HEK293T (cell line): ENCODE results near the gene MAB21L2.
A peak's percentile ranks its signal among the peaks of the same experiment; 100 is the strongest.

Experiments used
- CTCF ChIA-PET: fragments of 350-600 bp; formaldehyde crosslinking; extraction: SDS; loops from one replicate; lab custom pipeline; 2021; ENCODE audit warnings: antibody characterized with exemption, inconsistent platforms; lab: Yijun Ruan, JAX
- POLR2A ChIA-PET: fragments of 350-600 bp; formaldehyde crosslinking; extraction: SDS; loops from one replicate; lab custom pipeline; 2020; ENCODE audit warnings: antibody characterized with exemption, inconsistent platforms; lab: Yijun Ruan, JAX
- DNase-seq: peaks from one replicate; pipeline ENCODE4 v3.0.0; 2012; ENCODE audit warnings: mixed read lengths; ENCODE audit errors: extremely low spot score
- ARNT ChIP-seq: fragments of 450-650 bp; IDR thresholded peaks from 2 replicates; pipeline ENCODE4 v1.6.1; 2017; ENCODE audit warnings: mild to moderate bottlenecking
- BHLHE40 ChIP-seq: fragments of 450-650 bp; IDR thresholded peaks from 2 replicates; pipeline ENCODE4 v1.6.1; 2016; ENCODE audit warnings: mild to moderate bottlenecking, moderate library complexity, borderline replicate concordance
- CTBP1 ChIP-seq: fragments of 450-650 bp; IDR thresholded peaks from 2 replicates; pipeline ENCODE4 v1.6.1; 2016; ENCODE audit warnings: borderline replicate concordance
- ELF4 ChIP-seq: fragments of 450-650 bp; IDR thresholded peaks from 2 replicates; pipeline ENCODE4 v1.6.1; 2017; ENCODE audit warnings: antibody characterized with exemption
- FOXA1 ChIP-seq: fragments of 450-650 bp; IDR thresholded peaks from 2 replicates; pipeline ENCODE4 v1.6.1; 2016; ENCODE audit warnings: mild to moderate bottlenecking
- FOXK2 ChIP-seq: fragments of 450-650 bp; IDR thresholded peaks from 2 replicates; pipeline ENCODE4 v1.6.1; 2016; ENCODE audit warnings: mild to moderate bottlenecking
- FOXM1 ChIP-seq: fragments of 450-650 bp; IDR thresholded peaks from 2 replicates; pipeline ENCODE4 v1.6.1; 2017; ENCODE audit warnings: mild to moderate bottlenecking, borderline replicate concordance
- HDGF ChIP-seq: fragments of 450-650 bp; IDR thresholded peaks from 2 replicates; pipeline ENCODE4 v1.6.1; 2017; ENCODE audit warnings: antibody characterized with exemption, borderline replicate concordance
- L3MBTL2 ChIP-seq: fragments of 450-650 bp; conservative IDR thresholded peaks from 2 replicates; pipeline ENCODE4 v1.6.1; 2016; ENCODE audit warnings: mild to moderate bottlenecking
- LEF1 ChIP-seq: fragments of 450-650 bp; IDR thresholded peaks from 2 replicates; pipeline ENCODE4 v1.6.1; 2017; ENCODE audit warnings: mild to moderate bottlenecking, borderline replicate concordance
- NFRKB ChIP-seq: fragments of 450-650 bp; IDR thresholded peaks from 2 replicates; pipeline ENCODE4 v1.6.1; 2016; ENCODE audit warnings: mild to moderate bottlenecking, moderate library complexity
- SP1 ChIP-seq: fragments of 450-650 bp; IDR thresholded peaks from 2 replicates; pipeline ENCODE4 v1.6.1; 2017
- SUZ12 ChIP-seq: fragments of 450-650 bp; IDR thresholded peaks from 2 replicates; pipeline ENCODE4 v1.6.1; 2016; ENCODE audit warnings: mild to moderate bottlenecking
- TARDBP ChIP-seq: fragments of 450-650 bp; IDR thresholded peaks from 2 replicates; pipeline ENCODE4 v1.6.1; 2016
- ZNF384 ChIP-seq: fragments of 450-650 bp; IDR thresholded peaks from 2 replicates; pipeline ENCODE4 v1.6.1; 2016
- TF ChIP-seq, protein P1 (sequence below): fragments of 450-650 bp; IDR thresholded peaks from 2 replicates; pipeline ENCODE4 v1.6.1; 2016

MAB21L2 gene

DNA sequence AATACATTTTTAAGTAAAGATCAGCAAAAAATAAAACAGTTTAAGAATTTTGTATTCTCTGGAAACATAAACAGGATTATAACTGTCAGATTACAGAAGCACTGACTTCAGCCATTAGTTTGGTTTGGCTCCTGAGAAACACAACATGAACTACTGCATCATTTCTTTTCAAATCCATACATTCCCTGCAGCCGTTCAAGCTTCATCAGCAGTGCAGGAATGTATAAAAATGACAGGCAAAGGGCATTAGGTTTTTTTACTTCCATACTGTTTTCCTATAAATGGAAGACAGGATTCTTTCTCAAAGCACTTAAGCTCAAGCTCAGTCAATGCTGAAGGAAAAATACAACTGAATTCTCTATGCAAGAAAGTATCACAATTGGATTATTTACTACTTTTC, 4.2 kb upstream of the MAB21L2 start:
- CTCF ChIA-PET, result no interaction called here
- no peak for TF ChIP-seq CTBP1
- TF ChIP-seq HDGF, result no peak
- no peak for TF ChIP-seq FOXM1
- no peak for TF ChIP-seq TARDBP
- no peak for TF ChIP-seq ARNT
- TF ChIP-seq SUZ12, result no peak
- TF ChIP-seq FOXA1, result no peak
- TF ChIP-seq NFRKB, result no peak
- TF ChIP-seq, protein P1, sequence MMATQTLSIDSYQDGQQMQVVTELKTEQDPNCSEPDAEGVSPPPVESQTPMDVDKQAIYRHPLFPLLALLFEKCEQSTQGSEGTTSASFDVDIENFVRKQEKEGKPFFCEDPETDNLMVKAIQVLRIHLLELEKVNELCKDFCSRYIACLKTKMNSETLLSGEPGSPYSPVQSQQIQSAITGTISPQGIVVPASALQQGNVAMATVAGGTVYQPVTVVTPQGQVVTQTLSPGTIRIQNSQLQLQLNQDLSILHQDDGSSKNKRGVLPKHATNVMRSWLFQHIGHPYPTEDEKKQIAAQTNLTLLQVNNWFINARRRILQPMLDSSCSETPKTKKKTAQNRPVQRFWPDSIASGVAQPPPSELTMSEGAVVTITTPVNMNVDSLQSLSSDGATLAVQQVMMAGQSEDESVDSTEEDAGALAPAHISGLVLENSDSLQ, result no peak
- no peak for TF ChIP-seq SP1
- no peak for TF ChIP-seq LEF1
- no peak for TF ChIP-seq FOXK2
- no peak for TF ChIP-seq ELF4
- no peak for TF ChIP-seq L3MBTL2
- POLR2A ChIA-PET, result no interaction called here
- no peak for DNase-seq

DNA sequence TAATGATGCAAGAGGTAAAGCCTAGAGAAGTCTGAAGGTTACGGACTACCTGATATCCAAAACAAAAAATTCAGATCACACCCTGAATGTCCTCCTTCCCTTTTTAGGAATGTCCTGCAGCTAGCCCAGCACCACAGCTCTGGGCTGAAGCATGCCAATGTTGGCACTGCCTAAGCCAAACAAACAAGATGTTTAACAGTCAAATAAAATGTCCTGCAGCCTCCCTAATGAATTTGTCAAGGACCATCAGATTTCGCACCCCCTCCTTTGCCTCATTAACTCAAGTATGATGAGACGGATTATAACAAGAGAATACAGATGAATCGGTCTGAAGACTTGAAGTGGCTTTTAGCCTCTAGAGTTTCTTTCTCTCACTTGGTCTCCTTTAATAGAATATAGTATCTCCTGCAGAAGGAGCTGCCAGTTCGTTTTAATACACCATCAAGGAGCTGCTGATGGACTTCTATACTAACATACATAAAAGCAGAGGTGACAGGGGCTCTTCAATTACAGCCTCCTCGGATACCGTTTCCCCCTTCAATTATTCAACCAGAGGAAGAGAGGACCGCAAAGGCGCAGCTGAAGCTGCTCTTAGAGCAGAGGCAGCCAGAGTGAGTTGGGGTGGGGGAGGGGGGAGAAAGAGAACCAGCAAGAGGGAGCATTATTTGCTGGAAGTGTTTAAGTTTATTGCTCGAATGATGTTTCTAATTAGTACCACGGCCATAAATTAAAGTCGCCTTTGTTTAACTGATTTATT, 3.0 kb upstream of the MAB21L2 start:
- ChIA-PET POLR2A (interaction anchor here (1.0 kb wide), 1 partner anchor 13 kb away, joined by 3 read pairs; no protein-coding TSS in a partner anchor), CTCF (interaction anchor here (0.5 to 1.2 kb wide), 2 partner anchors 83 to 544 kb away, joined by 3 to 4 read pairs; no protein-coding TSS in a partner anchor)
- TF ChIP-seq CTBP1 (no peak), ZNF384 (no peak), TARDBP (no peak), LEF1 (no peak)
- DNase-seq, result peak; percentile 31

DNA sequence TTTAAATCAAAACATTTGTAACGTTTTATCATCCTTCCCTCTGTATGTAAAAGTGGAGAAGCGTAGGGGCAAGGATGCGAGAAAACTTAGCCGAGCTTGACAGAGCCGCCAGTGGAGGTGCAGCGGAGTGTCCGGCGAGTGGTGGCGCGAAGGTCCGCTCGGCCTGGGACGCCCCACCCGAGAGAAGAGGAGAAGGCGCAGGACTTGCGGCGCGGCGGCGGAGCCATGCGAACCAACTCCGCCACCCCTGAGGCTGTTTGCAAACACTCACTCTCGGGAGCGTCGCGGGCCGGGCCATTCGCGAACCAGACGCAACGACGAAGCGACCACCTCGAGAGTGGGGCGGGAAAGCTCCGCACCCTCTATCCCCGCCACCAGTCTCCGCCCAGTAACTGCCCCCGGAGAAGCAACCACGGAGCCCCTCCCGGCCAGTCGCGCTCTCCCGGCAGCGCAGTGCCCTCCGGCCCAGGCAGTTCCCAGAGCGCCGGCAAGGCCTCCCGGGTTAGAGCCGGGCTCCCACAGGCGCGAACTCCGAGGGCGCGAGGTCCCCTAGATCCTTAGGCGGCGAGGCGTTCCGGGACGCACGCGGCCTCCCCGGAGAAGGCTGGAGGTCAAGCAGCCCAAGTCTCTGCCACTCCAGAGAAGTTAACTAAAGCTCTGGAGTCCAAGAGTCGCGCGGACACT, 2.3 kb upstream of the MAB21L2 start:
- TF ChIP-seq L3MBTL2 (peak; percentile 90), ARNT (no peak)
- peak; percentile 55 for DNase-seq
- ChIA-PET POLR2A (interaction anchor here (0.8 to 1.0 kb wide), 3 partner anchors 12 to 546 kb away, joined by 3 read pairs; no protein-coding TSS in a partner anchor), CTCF (interaction anchor here (0.5 to 1.2 kb wide), 4 partner anchors 84 to 545 kb away, joined by 3 to 4 read pairs (median 3); no protein-coding TSS in a partner anchor)

DNA sequence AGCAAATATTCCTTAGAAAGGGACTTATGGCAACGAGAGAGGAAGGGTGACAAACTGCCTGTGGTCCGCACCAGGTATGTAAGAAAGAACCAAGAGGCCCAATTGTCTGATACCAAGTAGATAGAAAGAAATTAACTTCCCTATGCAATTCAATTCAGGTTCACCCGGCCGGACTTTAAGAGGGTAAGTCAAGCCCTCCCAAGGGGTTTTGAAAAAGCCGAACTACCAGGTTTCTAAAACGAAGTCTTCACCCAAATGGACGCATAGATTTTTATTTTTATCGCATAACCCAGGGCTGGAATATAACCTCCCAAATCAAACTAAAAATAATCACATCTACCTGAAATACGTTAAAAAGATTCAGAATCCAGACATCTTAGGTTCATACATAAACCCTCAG, 1.6 kb upstream of the MAB21L2 start:
- no peak for DNase-seq
- CTCF ChIA-PET, result interaction anchor here (0.6 to 1.2 kb wide), 3 partner anchors 85 to 362 kb away, joined by 3 to 4 read pairs (median 3); no protein-coding TSS in a partner anchor
- POLR2A ChIA-PET, result interaction anchor here (0.8 to 1.0 kb wide), 3 partner anchors 11 to 546 kb away, joined by 3 read pairs; no protein-coding TSS in a partner anchor
- TF ChIP-seq ELF4, result no peak
- no peak for TF ChIP-seq FOXA1
- no peak for TF ChIP-seq FOXM1

DNA sequence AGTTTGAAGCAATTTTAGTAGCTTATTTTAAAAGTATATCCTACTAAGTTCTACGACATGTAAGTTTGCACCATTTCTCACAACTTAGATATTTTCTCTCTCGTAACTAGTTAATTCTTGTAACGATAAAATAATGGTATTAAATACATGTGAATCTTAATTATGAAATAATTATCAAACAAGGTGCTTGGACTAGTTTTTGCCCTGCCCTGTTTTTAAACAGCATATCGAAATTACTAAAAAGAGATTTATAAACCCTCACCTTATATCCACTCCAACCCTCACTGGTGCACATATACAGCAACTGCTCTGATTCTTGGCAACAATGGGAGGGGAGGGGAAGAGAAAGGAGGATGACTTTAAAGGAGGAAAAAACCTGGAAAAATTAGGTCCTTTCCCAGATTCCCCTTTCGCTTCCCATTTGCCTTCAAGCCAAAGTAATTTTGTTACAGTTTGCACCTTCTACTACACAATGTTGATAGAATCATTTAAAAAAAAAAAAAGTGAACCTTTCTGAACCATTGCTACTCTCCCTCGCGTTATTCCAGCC, 820 bp upstream of the MAB21L2 start:
- DNase-seq, result no peak
- ChIA-PET CTCF (no interaction called here), POLR2A (no interaction called here)
- TF ChIP-seq, protein P1, result no peak
- TF ChIP-seq ELF4 (no peak), SP1 (no peak)

DNA sequence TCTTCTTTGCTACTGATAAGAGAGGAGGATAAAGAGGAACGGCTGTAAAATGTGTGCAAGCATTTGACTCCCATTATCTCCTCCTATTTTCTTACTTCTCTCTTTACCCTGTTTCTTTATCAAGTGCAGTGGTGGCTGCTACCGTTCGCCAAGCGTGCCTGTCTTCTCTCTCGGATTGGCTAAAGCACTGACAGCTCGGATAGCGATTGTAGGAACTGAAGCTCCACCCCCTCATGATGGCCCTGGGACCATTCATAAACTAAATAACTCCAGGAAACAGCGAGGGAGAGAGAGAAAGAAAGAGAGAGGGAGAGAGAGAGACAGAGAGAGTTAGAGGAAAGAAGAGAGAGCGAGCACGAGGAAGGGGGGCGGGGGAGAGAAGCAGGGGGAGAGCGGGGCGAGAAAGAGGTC, 305 bp upstream of the MAB21L2 start:
- no peak for TF ChIP-seq FOXK2
- no peak for TF ChIP-seq SUZ12
- TF ChIP-seq BHLHE40, result no peak
- TF ChIP-seq CTBP1, result no peak
- no peak for TF ChIP-seq TARDBP
- no peak for TF ChIP-seq NFRKB
- TF ChIP-seq L3MBTL2, result no peak
- TF ChIP-seq FOXA1, result no peak
- TF ChIP-seq LEF1, result no peak
- no peak for TF ChIP-seq ELF4
- TF ChIP-seq HDGF, result no peak
- TF ChIP-seq, protein P1, result no peak
- no peak for TF ChIP-seq FOXM1
- TF ChIP-seq ARNT, result no peak
- CTCF ChIA-PET, result no interaction called here
- no peak for DNase-seq
- POLR2A ChIA-PET, result no interaction called here
